GM12872 (cell line): ENCODE measurements around the gene NAV1.

Experiments used
- CTCF ChIP-seq: IDR thresholded peaks from 3 replicates; pipeline ENCODE4 v1.5.1; 2011; ENCODE audit warnings: low read depth, mild to moderate bottlenecking, low read length, moderate library complexity; ENCODE audit not compliant: insufficient read depth

The NAV1 gene

GRCh38 chr1:201585901-201586300 is 47.0 kb downstream of the NAV1 start:
- TF ChIP-seq CTCF: no peak

GRCh38 chr1:201586806-201587205 is 47.9 kb downstream of the NAV1 start:
- no peak for TF ChIP-seq CTCF

- TF ChIP-seq CTCF: no peak
Measured at GRCh38 chr1:201587729-201588128, 48.8 kb downstream of the NAV1 start.
